Transverse colon (tissue), 3 donors: Measurements from ENCODE around the gene BICRA.

Source experiments
- POLR2A ChIP-seq: fragments of 450-650 bp; IDR thresholded peaks from one replicate; pipeline ENCODE4 v1.6.1; 2016; ENCODE audit warnings: antibody characterized with exemption, mild to moderate bottlenecking, moderate library complexity
- TF ChIP-seq, protein P1 (sequence below), 5 experiments: fragments of 200-600 bp in 3 of 5; fragments of 450-650 bp in 2 of 5; sonication (generic) in 3 of 5; IDR thresholded peaks; 1 replicate in 2 of 5; 2 replicates in 3 of 5; pipeline ENCODE4 v1.5.1; 2016 to 2017; ENCODE audit warnings: antibody characterized with exemption in 5 of 5, inconsistent platforms in 3 of 5, mild to moderate bottlenecking in 2 of 5, moderate library complexity in 1 of 5

DNA sequence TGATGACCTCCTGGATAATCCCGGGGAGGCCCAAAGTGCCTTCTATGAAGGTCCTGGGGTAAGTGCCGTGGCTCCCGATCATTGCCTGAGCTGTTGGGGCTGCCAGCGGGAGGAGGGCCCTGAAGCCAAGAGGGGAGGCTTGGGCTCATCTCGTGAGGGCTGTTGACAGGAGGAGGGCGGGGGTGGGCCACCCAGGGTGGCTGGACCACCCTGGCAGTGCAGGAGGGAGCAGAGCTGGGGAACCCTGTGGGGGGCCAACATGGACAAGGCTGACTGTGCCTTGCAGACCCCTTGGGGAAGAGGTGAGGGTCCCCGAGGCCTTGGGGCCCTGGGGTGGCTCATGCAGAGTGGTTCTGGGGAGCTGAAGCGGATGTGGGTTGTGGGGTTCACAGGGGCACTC is 66.9 kb downstream of the BICRA start:
- TF ChIP-seq, protein P1, sequence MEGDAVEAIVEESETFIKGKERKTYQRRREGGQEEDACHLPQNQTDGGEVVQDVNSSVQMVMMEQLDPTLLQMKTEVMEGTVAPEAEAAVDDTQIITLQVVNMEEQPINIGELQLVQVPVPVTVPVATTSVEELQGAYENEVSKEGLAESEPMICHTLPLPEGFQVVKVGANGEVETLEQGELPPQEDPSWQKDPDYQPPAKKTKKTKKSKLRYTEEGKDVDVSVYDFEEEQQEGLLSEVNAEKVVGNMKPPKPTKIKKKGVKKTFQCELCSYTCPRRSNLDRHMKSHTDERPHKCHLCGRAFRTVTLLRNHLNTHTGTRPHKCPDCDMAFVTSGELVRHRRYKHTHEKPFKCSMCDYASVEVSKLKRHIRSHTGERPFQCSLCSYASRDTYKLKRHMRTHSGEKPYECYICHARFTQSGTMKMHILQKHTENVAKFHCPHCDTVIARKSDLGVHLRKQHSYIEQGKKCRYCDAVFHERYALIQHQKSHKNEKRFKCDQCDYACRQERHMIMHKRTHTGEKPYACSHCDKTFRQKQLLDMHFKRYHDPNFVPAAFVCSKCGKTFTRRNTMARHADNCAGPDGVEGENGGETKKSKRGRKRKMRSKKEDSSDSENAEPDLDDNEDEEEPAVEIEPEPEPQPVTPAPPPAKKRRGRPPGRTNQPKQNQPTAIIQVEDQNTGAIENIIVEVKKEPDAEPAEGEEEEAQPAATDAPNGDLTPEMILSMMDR (IDR thresholded peaks at IDR 0.05), result no peak
- TF ChIP-seq POLR2A, result no peak
